NOMO-1 (cell line): Measurements from ENCODE around the gene TM9SF2.
"Not testable (repeated sequence)": the region's sequence is repeated elsewhere in the genome, so short reads cannot be mapped to it uniquely, and the experiment has no call there.

Source experiments
- DNase-seq, 2 experiments: peaks; one replicate each; lab custom pipeline; 2025; ENCODE audit not compliant: unreplicated experiment in 2 of 2; lab: John Stamatoyannopoulos, UW

The TM9SF2 gene

DNA sequence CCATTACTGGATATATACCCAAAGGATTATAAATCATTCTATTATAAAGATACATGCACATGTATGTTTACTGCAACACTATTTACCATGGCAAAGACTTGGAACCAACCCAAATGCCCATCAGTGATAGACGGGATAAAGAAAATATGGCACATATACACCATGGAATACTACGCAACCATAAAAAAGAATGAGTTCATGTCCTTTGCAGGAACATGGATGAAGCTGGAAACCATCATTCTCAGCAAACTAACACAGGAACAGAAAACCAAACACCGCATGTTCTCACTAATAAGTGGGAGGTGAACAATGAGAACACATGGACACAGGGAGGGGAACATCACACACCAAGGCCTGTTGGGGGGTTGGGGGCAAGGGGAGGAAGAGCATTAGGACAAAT, 9.5 kb upstream of the TM9SF2 start:
- not testable (repeated sequence) for DNase-seq

DNA sequence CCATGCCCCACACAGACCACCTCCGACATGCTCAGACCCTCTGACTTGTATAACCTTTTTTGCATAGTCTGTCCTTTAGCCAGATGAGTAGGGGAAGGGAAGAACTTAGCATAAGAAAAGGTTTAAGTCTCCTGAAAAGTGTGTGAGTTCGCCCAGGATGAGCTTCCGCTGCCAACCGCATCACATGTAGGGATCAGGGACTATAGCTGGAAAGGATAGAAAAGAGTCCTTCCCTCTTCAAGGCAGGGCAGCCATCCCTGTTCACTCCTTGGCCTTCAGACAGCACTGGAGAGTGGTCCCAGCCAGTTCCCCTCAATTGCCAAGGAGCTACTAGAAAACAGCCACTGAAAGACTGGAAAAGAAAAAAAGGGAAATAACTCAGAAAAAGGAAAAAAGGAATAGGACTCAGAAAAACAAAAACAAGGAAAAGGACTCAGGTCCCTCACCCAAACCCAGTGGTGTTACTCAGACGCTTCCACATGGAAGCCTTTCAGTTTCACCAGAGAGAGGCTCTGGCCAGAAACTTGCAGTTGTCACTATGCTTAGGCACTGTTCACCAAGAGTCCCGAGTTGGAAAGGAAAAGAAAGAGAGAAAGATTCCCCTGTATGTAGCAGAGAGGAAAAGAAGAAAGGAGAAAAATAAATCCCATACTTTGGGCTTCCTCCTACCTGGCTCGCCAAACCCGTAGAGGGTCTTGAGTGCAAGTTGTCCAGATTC, 5.6 kb upstream of the TM9SF2 start:
- DNase-seq: no peak

DNA sequence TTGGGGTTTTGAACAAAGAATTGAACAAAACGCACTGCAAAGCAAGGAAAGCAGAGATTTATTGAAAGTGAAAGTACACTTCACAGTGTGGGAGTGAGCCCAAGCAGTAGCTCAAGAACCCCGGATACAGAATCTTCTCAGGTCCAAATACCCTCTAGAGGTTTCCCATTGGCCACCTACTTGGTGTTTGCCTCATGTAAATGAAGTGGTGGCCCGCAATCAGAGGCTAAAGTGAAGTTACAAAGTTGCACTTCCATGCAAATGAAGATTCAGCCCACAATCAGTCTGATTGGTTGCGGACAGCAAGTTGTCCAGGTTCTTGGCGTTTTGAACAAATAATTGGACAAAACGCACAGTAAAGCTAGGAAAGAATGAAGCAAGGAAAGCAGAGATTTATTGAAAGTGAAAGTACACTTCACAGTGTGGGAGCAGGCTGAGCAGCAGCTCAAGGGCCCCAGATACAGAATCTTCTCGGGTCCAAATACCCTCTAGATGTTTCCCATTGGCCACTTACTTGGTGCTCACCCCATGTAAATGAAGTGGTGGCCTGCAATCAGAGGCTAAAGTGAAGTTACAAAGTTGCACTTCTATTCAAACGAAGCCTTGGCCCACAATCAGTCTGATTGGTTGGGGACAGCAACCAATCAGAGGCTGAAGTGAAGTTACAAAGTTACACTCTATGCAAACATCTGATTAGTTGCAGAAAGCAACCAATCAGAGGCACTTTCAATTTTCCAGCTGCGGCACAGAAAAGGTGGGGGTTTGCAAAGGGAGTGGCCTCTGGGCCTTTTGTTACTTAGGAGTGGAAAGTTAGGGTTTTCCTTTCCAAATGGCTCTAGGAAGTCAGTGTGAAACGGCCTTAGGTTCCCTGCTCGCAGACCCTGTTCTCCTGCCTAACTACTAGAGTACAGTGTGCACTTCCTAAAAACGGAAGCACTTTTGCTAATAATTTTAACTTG, 4.8 kb upstream of the TM9SF2 start:
- peak; percentile 88 to 89 for DNase-seq

DNA sequence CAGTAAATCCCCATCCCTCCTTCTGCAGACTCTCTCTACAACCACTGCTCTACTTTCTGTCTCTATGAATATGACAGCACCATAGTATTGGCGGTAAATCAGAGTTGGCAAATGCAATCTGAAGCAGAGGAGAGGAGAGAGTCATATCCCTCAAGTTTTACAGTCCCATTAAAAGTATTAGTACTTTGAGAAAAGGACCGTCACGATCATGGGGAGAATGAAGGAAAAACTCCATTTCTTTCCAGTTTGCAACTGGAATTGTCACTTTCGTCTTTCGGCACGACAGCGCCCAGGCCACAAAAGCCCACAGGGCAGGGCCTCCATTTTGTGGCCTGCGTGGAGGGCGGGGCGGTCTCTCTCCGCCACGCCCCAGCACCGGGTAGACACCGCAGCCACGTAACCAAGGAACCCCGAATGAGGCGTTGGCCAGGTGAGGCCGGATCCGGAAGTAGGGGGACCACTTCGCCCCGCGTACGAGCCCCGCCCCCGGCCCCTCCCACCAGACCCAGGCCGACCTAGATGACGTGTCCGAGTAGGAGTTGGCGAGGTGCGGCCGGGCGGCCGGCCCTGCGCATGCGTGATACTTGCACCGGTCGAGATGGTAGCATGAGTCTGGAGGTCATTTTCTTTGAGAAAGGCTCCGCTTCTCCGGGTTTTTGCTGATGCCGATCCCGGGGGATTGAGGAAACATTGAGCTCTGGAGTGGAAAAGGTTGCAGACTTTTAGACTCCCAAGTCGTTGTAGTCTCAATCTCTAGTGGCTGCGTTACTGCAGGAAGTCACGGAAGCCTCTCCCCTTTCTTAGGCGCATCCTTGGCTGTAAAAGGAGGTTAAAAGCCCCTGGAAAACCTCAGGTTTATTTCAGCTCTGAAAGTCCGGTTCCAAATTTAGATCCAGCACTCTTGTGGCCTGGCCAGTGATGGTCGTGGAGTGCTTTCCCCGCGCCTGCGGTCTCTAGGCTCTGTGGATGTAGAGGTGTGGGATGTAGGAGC, 2.8 kb upstream of the TM9SF2 start:
- DNase-seq: peak; percentile 93 to 98

DNA sequence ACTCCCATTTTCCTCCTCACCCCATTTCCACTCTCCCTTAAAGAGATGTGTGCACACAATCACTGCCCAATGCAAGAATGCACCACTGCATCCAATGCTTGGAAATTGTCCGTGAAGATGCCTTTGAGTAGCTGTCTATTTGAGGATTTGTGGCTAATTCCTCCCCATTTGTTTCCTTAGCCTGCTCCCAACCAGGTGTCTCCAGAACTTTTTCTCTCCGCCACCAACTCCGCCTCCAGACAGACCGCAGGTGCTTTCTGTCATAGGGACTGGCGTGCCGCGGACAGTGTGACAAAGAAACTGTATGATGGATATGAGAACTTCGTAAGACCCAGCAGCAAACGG, 461 bp upstream of the TM9SF2 start:
- DNase-seq: no peak

DNA sequence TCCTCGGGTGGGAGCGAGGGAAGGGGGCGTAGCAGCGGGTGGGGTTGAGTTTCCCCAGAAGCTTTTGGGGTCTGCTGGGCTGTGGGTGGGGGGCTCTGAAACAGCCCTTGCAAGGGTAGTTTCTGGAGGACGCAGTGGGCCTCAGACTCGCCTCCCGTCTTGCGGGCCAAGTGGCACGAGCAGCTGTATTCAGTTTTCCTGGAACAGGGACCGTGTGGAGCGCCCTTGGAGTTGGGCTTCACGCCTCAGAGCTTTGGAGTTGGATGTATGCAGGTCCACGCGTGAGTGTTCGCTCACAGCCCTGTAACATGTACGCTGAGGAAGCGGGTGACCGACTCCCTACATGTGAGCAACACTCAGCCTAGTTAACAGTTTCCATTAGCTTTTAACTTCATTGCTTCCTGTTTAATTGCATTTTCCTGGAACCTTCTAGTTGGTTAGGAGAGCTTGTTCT, 603 bp downstream of the TM9SF2 start:
- peak in 1 of 2 experiments; percentile 21 for DNase-seq

DNA sequence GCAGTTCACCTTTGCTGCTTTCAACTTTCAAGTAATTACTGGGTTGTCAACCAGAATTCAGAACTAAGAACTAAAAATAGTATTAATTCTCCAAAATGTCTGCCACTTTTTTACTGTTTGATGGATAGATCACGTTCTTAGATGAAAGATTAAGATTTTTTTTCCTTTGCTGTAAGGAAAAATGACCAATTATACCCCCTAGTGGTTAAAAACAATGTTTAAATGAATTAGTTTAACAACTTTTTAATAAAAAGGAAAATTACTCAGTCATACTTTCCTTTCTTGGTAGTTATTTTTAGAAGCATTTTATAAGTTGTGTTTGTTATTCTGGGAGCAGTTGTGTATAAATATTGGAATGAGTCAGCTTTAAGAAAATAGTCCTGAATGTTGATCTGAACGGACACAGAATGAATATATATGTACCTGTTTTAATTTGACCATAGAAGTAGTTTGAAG, 4.6 kb downstream of the TM9SF2 start:
- peak; percentile 4 to 45 for DNase-seq

DNA sequence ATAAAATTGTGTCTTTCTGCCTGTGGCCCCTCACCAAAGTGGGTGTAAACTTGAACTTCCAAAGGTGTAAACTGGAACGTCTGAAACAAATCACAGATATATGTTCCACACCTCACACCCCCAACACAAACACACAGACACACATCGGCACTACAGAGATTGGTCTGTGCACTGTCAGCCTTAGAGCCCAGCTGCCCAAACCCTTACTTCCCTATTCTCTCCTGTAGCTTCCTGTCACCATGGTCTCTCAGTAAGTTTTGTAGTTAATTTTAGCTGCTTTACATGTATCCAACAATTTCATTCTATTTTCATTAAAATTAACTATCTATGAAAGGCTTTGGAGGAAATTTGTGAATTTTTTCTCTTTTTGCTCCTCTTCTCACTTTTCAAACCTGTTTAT, 5.4 kb downstream of the TM9SF2 start:
- DNase-seq: peak; percentile 79 to 82

DNA sequence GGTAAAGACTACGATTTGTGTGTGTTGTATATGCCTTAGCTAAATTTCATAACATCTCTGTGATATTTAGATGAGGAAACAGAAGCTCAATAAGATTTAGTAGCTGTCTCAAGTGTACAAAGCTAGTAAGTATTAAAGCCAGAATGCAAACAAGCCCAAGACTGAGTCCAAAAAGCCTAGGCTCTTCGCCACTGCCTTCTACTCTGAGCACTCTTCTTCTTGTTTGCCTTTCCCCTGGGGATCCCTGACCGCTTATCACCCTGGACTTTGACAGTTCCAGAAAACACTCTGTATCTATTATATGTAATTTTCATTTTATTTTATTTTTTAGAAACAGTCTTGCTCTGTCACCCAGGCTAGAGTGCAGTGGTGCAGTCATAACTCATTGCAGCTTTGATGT, 5.8 kb downstream of the TM9SF2 start:
- DNase-seq: peak; percentile 51 to 82

DNA sequence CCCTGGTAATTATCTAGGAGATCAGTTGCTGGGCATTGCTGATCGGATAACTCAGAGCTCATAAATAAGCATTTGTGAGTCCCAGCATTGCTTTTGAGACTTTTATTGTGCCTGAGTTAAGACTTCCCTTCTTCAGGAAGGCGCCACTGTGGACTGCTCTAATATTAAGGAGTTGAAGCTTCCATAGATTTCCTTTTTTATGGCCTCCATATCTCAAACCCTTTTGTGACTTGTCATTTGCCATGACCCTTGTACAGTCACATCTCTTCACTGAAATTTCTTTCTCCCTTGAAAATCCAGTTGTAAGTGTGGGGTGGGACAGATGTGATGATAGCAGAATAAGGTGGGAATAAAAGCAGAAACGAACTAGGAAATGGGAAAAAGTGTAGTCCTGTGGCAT, 6.3 kb downstream of the TM9SF2 start:
- DNase-seq: no peak

DNA sequence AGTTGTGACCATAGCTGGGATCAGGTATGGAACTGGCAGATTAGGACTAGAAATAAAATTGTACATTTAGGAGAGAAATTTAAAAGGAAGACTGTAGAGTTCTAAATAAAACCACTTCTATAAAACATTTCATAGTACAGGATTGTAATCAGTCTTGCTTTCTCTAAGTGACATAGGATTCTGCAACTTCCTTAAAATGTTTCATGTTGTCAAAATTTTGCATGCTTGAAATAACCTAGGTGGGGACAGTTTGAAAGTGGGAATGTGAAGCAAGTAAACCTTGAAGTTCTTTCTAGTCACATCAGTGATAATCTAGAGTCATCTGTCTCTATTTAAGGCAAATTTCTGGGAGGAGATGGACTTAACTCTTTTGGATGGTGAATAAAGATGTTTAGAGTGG, 6.7 kb downstream of the TM9SF2 start:
- peak; percentile 61 to 73 for DNase-seq

DNA sequence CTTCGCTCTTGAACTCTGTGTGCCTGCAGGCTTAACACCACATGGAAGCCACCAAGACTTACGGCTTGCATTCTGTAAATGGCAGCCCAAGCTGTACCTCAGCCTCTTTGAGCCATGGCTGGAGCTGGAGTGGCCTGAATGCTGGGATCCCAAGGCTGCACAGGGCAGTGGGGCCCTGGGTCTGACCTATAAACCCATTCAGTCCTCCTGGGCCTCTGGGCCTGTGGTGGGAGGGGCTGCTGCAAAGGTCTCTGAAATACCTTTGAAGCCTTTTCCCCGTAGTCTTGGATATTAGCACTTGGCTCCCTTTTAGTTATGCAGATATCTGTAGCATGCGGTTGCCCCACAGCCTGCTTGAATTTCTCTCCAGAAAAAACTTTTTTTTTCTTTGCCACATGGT, 8.2 kb downstream of the TM9SF2 start:
- DNase-seq: no peak

DNA sequence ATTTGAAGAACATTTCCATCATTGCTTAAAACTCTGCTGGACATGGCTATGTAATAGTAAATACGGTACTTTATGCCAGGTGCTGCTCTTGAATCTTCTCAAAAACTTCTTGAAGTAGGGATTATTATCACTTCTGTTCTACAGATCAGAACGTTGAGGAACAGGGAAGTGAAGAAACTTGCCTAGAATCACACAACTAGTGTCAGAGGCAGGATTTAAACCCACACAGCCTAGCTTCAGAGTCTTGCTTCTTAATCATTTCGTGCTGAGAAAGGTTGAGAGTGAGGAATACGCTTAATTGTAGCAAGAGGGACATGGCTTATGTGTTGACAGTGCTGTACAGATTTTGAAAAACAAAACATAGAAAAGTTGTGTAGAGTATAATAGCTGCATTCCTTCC, 13.5 kb downstream of the TM9SF2 start:
- peak in 1 of 2 experiments; percentile 6 for DNase-seq

DNA sequence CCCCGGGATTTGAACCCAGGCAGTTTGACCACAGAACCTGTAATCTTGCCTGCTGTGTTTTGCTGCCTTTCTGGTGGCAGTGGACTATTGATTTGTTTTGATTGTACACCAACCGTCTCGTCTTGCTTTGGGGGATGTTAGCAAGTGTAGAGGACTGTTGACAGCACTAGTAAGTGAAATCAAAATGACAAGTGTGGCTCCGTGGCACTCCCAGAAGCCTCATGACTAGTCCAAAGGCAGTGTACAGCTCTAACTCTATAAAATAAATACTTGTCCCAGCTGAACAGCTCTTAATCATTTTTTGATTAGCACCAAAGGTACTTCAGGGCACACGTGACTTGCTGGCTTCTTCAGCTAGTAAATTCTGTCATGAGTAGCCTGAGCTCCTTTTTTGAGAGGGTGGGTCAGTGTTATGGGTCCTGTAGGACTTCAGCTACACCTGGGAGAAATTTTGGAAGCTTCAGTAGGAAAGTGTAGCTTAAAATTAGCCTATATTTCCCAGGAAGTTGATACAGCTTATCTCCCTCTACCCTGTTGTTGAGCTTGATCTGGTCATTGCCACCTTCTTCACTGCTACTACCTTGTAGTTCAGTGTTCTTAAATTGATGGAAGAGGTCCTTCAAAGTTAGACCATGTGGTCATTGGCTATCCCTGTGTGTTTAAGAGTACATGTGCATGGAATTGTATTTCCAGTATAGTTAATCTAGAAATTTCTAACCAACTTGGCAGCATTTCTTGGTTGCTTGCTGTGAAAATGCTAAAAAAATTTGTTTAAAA, 15.1 kb downstream of the TM9SF2 start:
- DNase-seq: no peak

DNA sequence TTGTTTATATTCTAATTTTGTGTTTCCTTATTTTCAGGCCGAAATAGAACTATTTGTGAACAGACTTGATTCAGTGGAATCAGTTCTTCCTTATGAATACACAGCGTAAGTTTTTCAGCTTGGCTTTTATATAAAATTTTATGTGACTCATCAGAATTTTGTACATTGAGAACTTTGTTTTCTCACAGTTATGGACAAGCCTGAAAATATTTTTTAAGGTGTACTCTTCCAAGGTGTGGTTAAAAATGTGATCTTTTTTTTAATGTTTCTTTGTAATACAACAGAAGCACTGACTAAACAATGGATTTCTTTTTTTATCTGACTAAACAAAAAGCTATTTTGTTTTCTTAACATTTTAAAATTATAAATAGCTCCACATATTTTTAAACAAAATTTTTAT, 16.3 kb downstream of the TM9SF2 start:
- DNase-seq: no peak

DNA sequence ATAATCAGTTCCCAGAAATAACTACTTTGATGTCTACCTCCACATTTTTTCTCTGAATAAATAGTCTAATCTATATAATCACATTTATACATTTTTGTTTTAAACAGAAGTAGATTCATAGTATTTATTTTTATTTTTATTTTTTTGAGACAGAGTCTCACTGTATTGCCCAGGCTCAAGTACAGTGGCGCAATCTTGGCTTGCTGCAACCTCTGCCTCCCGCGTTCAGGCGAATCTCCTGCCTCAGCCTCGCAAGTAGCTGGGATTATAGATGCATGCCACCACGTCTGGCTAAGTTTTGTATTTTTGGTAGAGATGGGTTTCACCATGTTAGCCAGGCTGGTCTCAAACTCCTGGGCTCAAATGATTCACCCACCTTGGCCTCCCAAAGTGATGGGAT, 16.7 kb downstream of the TM9SF2 start:
- DNase-seq: no peak

DNA sequence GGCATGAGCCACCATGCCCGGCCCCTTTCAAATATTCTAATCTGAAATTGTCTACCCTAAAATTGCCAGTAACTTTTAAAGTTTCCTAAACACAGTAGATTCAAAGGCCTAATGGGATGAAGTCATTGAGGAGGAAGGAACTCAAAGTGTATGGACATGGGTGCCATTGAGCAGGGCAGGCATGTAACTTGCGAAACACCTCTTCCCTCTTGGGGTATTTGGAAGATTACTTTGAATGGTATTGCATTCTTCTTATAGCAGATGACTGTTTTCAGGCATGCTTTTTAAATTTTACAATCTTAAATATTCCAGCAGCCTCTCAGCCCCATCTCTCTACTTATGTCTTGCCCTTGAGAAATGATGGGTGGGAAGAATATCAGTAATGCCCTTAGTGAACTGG, 21.0 kb downstream of the TM9SF2 start:
- DNase-seq: no peak

DNA sequence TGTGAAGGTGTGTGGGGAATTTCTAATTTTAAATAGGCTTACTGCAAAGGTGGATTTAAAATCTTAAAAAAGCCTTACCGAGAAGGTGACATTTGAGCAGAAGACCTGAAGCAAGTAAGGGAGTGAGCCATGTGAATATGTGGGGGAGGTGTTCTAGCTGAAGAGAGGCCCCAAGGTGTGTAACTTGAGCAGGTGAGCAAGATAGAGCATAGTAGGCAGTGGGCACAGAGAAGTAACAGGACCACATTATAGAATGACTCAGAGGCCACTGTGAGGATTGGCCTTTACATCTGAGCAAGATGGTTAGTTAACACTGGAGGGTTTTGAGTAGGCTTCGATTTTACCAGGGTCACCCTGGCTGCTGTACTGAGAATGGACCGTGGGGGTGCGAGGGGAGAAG, 22.6 kb downstream of the TM9SF2 start:
- DNase-seq: no peak

DNA sequence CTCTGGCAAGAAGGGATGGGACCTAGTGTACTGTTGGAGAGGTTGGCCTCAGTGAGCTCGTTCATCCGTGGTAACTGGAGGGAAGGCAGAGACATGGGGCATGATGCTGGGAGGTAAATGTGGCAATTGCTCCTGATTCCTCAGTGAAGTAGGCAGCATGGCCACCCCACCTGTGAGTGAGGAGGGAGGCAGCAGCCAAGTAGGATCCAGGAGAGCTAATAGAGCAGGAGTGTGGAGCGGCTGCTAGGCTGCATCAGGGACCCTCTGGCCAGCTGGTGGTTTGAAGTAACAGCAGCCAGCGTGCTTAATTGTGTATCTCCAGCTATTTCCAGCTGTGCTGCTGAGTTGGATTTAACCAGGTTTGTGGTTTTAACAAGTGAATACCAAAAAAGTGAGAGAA, 24.7 kb downstream of the TM9SF2 start:
- no peak for DNase-seq

DNA sequence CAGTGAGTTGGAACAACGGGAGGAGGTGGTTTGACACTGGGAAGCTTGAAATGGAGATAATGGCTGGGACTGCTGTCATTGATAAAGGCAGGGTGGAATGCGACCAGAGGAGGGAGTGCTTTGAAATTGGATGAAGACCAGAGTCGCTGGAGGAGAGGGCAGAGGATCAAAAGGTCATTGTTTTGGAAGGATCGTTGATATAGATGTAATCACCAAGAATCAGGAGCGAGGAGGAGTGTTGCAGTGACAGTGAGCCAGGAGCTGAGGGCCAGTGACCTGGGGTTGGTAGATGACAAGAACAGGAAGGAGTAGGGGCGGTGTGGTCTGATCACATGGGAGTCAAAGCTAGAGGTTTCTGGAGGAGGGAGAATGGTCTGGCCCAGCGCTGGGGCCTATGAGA, 25.3 kb downstream of the TM9SF2 start:
- no peak for DNase-seq
